Type B pancreatic cell (in vitro differentiated cells): Measurements from ENCODE around the gene CDC42EP5. TPM values are rescaled to one million over a fixed set of nuclear protein-coding genes. Genes with fewer than 3 reads are reported as not detected.
A peak's percentile ranks its signal among the peaks of the same experiment; 100 is the strongest.

ENCODE experiments used
- DNase-seq: peaks from one replicate; pipeline ENCODE4 v3.0.0; 2021; ENCODE audit warnings: mixed read lengths; ENCODE audit not compliant: unreplicated experiment; ENCODE audit errors: extremely low spot score
- H3K27ac Mint-ChIP-seq: 2 replicates; pipeline ENCODE4 v1.8.0; 2021; ENCODE audit warnings: mild to moderate bottlenecking, mixed read lengths
- H3K27me3 Mint-ChIP-seq: 2 replicates; pipeline ENCODE4 v1.8.0; 2021; ENCODE audit warnings: mixed read lengths
- H3K36me3 Mint-ChIP-seq: 2 replicates; pipeline ENCODE4 v1.8.0; 2021; ENCODE audit warnings: mixed read lengths
- H3K4me1 Mint-ChIP-seq: one replicate; pipeline ENCODE4 v1.8.0; 2021; ENCODE audit warnings: mixed read lengths; ENCODE audit not compliant: unreplicated experiment
- H3K4me3 Mint-ChIP-seq: 2 replicates; pipeline ENCODE4 v1.8.0; 2021; ENCODE audit warnings: mild to moderate bottlenecking, mixed read lengths
- H3K9me3 Mint-ChIP-seq: 2 replicates; pipeline ENCODE4 v1.8.0; 2021; ENCODE audit warnings: mixed read lengths
- total RNA-seq: library from RNA; stranded (reverse); gene quantifications from 2 replicates; pipeline ENCODE4 v1.2.1, GENCODE V29; 2021; ENCODE audit warnings: low replicate concordance
- TF ChIP-seq, protein P1 (sequence below): fragments of 200-600 bp; sonication (generic); conservative IDR thresholded peaks from 2 replicates; pipeline ENCODE4 v1.5.0; 2021; ENCODE audit warnings: antibody characterized with exemption, mild to moderate bottlenecking

The CDC42EP5 gene
- total RNA-seq, 1 donor from 2014 or later, result 24.3 TPM

DNA sequence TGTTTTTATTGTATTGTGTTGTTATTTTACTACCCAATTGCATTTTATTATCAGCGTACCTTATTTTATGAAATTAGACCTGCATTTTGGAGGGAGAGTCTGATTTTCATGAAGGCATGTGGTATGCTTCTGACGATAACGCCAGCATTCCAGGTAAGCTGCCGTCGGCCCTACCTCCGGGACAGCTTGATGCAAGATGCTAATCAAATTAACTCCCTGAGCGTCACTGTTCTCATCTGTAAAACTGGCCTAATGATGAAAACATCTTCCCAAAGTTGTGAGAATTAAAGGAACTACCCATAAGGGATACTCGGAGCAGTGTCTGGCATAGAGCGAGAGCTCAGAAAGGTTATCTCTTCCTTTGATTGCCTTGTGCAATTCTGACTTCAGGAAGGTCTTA lies 16.7 kb upstream of the CDC42EP5 start:
- no peaks in the 10 kb centered on the region for H3K27me3 Mint-ChIP-seq
- no peaks in the 10 kb centered on the region for H3K36me3 Mint-ChIP-seq
- peaks cover 4% of the 10 kb centered on the region for H3K9me3 Mint-ChIP-seq
- DNase-seq, result no peak
- no peaks in the 10 kb centered on the region for H3K4me1 Mint-ChIP-seq
- no peak overlapping the region for H3K27ac Mint-ChIP-seq
- no peak overlapping the region for H3K4me3 Mint-ChIP-seq
- TF ChIP-seq, protein P1, sequence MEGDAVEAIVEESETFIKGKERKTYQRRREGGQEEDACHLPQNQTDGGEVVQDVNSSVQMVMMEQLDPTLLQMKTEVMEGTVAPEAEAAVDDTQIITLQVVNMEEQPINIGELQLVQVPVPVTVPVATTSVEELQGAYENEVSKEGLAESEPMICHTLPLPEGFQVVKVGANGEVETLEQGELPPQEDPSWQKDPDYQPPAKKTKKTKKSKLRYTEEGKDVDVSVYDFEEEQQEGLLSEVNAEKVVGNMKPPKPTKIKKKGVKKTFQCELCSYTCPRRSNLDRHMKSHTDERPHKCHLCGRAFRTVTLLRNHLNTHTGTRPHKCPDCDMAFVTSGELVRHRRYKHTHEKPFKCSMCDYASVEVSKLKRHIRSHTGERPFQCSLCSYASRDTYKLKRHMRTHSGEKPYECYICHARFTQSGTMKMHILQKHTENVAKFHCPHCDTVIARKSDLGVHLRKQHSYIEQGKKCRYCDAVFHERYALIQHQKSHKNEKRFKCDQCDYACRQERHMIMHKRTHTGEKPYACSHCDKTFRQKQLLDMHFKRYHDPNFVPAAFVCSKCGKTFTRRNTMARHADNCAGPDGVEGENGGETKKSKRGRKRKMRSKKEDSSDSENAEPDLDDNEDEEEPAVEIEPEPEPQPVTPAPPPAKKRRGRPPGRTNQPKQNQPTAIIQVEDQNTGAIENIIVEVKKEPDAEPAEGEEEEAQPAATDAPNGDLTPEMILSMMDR, result no peak

DNA sequence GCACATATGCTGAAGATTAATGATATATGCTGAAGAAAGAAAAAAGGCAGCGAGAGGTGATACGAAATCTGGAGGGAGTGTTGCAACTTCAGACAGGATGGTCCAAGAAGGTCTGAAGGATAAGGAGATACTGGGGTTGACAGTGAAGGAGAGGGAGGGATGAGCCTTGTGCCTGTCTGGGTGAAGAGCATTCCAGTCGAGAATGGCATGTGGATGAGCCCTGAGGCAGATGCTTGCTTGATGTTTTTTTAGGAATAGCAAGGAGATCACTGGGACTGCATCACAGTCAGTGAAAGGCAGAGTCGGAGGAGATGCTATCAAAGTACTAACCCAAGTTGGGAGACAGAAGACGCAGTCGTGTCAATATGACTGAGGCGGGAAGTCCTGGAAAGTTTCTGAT lies 16.2 kb upstream of the CDC42EP5 start:
- Mint-ChIP-seq H3K4me1 (no peaks in the 10 kb centered on the region), H3K36me3 (no peaks in the 10 kb centered on the region), H3K27me3 (peaks cover 2% of the 10 kb centered on the region), H3K27ac (no peak overlapping the region), H3K4me3 (no peak overlapping the region), H3K9me3 (peaks cover 4% of the 10 kb centered on the region)
- no peak for DNase-seq
- TF ChIP-seq, protein P1, result no peak

DNA sequence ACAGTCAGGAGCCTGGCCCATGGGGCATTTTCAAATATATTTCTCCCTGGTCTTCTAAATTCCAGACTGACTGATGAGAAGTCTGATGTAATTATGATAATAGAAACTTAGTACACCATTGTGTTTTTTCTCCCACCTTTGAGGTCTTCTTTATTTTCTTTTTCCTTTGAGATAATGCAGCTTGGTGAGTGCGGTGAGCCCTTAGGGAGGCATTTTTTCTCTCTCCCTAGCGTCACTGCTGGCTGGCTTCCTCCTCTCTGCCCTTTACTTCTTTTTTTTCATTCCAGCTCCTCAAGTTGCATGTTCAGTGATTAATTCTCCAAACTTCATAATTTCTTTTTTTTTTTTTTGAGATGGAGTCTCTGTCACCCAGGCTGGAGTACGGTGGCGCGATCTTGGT lies 12.8 kb upstream of the CDC42EP5 start:
- peaks cover 16% of the 10 kb centered on the region for H3K27me3 Mint-ChIP-seq
- no peak for DNase-seq
- no peak overlapping the region for H3K27ac Mint-ChIP-seq
- TF ChIP-seq, protein P1, result no peak
- H3K4me3 Mint-ChIP-seq, result no peak overlapping the region
- H3K9me3 Mint-ChIP-seq, result no peaks in the 10 kb centered on the region
- no peaks in the 10 kb centered on the region for H3K36me3 Mint-ChIP-seq
- peaks cover 3% of the 10 kb centered on the region for H3K4me1 Mint-ChIP-seq

DNA sequence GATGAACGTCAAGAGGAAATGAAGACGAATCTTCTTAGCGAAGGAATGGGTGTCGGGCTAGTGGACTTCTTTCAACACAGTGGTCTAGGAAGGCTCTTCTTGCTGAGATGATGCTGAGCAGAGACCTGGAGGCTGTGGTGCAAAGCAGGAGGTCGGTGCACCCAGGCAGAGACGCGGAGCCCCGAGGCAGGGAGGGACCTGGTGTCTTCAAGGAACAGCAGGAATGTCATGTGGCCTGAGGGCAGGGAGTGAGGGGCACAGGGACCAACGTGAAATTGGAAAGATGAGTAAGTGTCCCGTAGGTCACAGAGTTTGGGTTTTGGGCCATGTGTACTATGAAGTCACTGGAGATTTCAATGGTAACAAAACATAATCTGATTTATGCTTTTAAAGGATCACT lies 11.4 kb upstream of the CDC42EP5 start:
- Mint-ChIP-seq H3K4me1 (peaks cover 3% of the 10 kb centered on the region), H3K9me3 (no peaks in the 10 kb centered on the region), H3K27me3 (peaks cover 16% of the 10 kb centered on the region), H3K36me3 (no peaks in the 10 kb centered on the region), H3K27ac (no peak overlapping the region), H3K4me3 (no peak overlapping the region)
- no peak for DNase-seq
- TF ChIP-seq, protein P1, result no peak

DNA sequence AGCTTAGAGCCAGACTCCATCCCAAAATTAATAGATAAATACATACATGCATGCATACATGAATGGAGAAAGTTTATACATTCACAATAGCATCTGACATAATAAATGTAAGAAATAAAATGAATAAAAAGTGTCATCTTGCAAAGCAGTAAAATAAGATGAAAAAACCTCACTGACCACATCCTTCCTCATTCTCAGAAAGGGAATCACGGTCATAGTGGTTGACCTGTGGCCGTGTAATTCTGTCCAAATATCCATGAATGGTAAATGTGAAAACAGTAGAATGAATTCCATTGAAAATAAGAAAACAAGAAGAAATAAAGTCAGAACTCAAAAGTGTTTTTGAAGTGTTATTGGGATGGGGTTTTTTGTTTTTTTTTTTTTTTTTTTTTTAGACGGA lies 9.8 kb upstream of the CDC42EP5 start:
- Mint-ChIP-seq H3K4me1 (peaks cover 8% of the 10 kb centered on the region), H3K4me3 (no peak overlapping the region), H3K9me3 (no peaks in the 10 kb centered on the region), H3K27me3 (peaks cover 21% of the 10 kb centered on the region), H3K27ac (no peak overlapping the region), H3K36me3 (no peaks in the 10 kb centered on the region)
- TF ChIP-seq, protein P1, result no peak
- no peak for DNase-seq

DNA sequence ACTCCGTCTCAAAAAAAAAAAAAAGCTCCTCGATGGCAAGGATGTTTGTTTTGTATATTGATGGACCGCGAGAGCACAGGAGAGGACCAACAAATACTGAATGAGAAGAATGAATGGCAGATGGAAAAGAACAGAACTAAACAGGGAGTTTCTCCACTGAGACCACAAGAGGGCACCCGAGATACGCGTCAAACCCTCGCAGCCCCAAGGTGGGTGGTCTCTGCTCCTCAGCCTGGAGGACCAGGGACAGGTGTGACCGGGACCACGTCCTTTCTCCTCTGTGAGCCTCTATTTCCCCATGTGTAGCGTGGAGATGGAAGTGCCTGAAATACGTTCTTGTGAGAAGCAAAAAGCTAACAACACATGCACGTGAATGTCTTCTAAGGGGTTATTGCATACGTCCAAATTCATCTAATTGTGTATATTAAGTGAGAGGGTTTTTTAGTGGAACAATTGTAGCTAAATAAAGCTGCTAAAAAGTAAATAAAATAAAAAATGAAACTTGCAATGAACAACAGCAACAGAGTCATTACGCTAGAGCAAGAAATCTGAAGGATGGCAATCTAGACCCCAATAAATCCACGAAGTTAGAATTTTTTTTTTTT lies 8.3 kb upstream of the CDC42EP5 start:
- TF ChIP-seq, protein P1, result peak; percentile 84
- Mint-ChIP-seq H3K27ac (no peak overlapping the region), H3K4me1 (peaks cover 18% of the 10 kb centered on the region), H3K9me3 (no peaks in the 10 kb centered on the region), H3K27me3 (peaks cover 31% of the 10 kb centered on the region), H3K4me3 (no peak overlapping the region), H3K36me3 (no peaks in the 10 kb centered on the region)
- no peak for DNase-seq
